Measurements from ENCODE around the gene GPR78. TPM values are rescaled to one million over a fixed set of nuclear protein-coding genes. Genes with fewer than 3 reads are reported as not detected.

GPR78 gene
- total RNA-seq, 1 experiment from 2014 or later: not detected

DNA sequence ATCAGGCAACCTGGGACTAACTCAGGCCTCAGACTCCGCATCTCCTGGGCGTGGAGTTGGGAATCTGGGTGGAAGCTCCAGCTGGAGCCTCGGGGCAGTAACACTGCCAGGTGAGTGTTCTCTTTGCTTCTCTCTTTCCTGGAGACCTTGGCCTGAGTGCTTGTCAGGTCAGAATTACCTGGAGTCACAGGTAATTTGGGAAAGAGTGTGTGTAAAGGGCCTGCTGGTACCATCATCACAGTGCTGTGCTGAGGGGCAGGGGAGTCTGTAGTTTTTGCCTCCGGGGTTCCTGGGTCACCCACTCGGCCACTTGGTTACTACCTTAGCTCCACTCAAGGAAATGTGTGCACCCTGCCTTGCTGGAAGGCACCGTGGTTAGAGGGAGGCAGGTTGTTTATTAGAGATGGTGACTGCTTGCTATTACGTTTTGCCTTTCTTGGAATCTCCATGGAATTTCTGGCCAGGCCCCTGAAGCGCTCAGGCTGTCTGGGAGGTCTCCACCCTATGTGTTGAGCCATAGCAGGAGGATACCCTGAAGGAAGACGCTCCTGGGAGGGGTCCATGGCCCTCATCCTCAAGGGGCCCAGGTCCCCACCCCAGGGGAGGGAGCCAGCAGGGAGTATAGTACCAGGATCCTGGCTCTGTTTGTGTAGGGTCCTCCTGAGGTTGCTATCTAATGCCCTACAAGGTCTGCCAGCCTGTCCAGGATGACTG lies 2.9 kb downstream of the GPR78 start:
- TF ChIP-seq, protein P1, sequence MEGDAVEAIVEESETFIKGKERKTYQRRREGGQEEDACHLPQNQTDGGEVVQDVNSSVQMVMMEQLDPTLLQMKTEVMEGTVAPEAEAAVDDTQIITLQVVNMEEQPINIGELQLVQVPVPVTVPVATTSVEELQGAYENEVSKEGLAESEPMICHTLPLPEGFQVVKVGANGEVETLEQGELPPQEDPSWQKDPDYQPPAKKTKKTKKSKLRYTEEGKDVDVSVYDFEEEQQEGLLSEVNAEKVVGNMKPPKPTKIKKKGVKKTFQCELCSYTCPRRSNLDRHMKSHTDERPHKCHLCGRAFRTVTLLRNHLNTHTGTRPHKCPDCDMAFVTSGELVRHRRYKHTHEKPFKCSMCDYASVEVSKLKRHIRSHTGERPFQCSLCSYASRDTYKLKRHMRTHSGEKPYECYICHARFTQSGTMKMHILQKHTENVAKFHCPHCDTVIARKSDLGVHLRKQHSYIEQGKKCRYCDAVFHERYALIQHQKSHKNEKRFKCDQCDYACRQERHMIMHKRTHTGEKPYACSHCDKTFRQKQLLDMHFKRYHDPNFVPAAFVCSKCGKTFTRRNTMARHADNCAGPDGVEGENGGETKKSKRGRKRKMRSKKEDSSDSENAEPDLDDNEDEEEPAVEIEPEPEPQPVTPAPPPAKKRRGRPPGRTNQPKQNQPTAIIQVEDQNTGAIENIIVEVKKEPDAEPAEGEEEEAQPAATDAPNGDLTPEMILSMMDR (IDR thresholded peaks at IDR 0.05; ENCODE audit: unreplicated experiment): no peak
- intact Hi-C loops (cut with micrococcal nuclease; ENCODE audit: unreplicated experiment): loop anchor here (10.0 kb wide), 1 partner anchor 398 kb away; no protein-coding TSS in a partner anchor
- Mint-ChIP-seq H3K4me1 (ENCODE audit: low read depth, unreplicated experiment) (no peaks in the 10 kb centered on the region), H3K27me3 (ENCODE audit: unreplicated experiment) (peaks cover 86% of the 10 kb centered on the region), H3K9me3 (ENCODE audit: low read depth, unreplicated experiment) (no peaks in the 10 kb centered on the region), H3K27ac (ENCODE audit: unreplicated experiment) (no peak overlapping the region), H3K36me3 (ENCODE audit: insufficient read depth, unreplicated experiment) (peaks cover 9% of the 10 kb centered on the region), H3K4me3 (ENCODE audit: low read depth, unreplicated experiment) (no peak overlapping the region)
- no peak for DNase-seq
- CTCF ChIA-PET: no interaction called here
- no TSS peak for BruUV-seq (replicated peaks)

DNA sequence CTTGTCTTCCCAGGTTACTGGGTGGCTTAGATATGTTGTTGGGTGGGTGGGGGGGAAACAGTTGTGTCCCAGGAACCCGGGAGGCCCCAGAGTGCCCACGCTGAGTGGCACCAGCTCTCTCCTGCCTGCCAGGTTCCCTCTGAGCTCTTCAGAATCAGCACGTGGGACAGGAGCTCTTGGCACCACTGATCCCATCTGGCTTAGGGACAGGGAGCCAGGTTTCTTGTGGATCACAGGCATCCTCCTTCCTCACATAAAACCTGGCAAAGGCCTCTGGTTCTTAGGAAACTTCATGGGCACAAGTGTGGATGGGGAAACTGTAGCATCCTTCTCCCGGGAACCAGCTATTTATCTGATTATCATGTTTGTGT lies 3.4 kb downstream of the GPR78 start:
- Mint-ChIP-seq H3K27me3 (ENCODE audit: unreplicated experiment) (peaks cover 85% of the 10 kb centered on the region), H3K4me3 (ENCODE audit: low read depth, unreplicated experiment) (no peak overlapping the region), H3K36me3 (ENCODE audit: insufficient read depth, unreplicated experiment) (peaks cover 9% of the 10 kb centered on the region), H3K27ac (ENCODE audit: unreplicated experiment) (no peak overlapping the region), H3K9me3 (ENCODE audit: low read depth, unreplicated experiment) (no peaks in the 10 kb centered on the region), H3K4me1 (ENCODE audit: low read depth, unreplicated experiment) (no peaks in the 10 kb centered on the region)
- TF ChIP-seq, protein P1 (IDR thresholded peaks at IDR 0.05; ENCODE audit: unreplicated experiment): no peak
- intact Hi-C loops (cut with micrococcal nuclease; ENCODE audit: unreplicated experiment): loop anchor here (10.0 kb wide), 1 partner anchor 399 kb away; no protein-coding TSS in a partner anchor
- no peak for DNase-seq
- CTCF ChIA-PET: no interaction called here
- BruUV-seq (replicated peaks): no TSS peak

DNA sequence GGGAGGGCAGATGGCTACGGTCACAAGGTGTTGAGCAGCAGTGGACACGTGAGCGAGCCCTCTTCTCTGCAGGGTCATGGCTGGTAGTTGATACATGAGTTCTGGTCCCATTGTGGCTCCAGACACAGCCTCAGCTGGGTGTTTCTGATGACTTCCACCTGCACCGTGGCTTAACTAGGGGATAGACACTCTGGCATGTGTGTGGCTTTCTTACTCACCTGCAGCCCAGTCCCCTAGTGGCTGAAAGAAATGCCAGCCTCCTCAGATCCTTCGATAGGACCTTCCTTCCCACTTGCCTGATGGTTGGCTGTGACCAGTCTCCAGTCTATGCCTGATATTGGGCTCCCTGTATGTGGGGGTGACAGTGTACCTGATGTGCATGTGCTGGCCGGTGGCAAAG lies 5.0 kb downstream of the GPR78 start:
- Mint-ChIP-seq H3K4me3 (ENCODE audit: low read depth, unreplicated experiment) (no peak overlapping the region), H3K27ac (ENCODE audit: unreplicated experiment) (no peak overlapping the region), H3K9me3 (ENCODE audit: low read depth, unreplicated experiment) (no peaks in the 10 kb centered on the region), H3K36me3 (ENCODE audit: insufficient read depth, unreplicated experiment) (peaks cover 9% of the 10 kb centered on the region), H3K27me3 (ENCODE audit: unreplicated experiment) (peaks cover 74% of the 10 kb centered on the region), H3K4me1 (ENCODE audit: low read depth, unreplicated experiment) (no peaks in the 10 kb centered on the region)
- intact Hi-C loops (cut with micrococcal nuclease; ENCODE audit: unreplicated experiment): loop anchor here (10.0 kb wide), 1 partner anchor 400 kb away; no protein-coding TSS in a partner anchor
- BruUV-seq (replicated peaks): no TSS peak
- TF ChIP-seq, protein P1 (IDR thresholded peaks at IDR 0.05; ENCODE audit: unreplicated experiment): peak; percentile 30
- no peak for DNase-seq
- CTCF ChIA-PET: no interaction called here

DNA sequence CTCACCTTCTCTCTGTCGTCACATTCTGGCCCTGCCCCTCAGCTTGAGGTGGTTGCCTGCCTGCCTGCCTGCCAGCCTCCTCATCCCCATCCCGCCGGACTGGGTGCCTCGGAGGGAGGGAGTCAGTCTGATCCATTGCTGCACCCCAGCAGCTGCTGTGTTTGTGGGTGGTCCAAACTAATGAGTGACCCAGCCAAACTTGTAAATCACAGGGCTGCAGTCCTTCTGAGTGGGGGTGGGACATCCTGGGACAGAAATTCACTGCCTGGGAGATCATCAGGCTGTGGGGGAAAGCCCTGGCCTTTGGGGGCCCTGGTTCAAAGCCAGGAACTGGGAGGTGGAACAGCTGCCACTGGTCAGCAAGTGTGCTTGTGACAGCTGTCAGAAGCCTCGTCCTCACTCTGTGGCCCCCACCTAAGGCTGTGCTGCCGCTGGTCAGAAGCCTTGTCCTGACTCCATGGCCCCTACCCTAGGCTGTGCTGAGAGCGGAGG lies 5.6 kb downstream of the GPR78 start:
- intact Hi-C loops (cut with micrococcal nuclease; ENCODE audit: unreplicated experiment): loop anchor here (2.0 to 10.0 kb wide), 2 partner anchors 117 to 401 kb away; no protein-coding TSS in a partner anchor
- no peak for DNase-seq
- H3K4me1 Mint-ChIP-seq (ENCODE audit: low read depth, unreplicated experiment): no peaks in the 10 kb centered on the region
- TF ChIP-seq, protein P1 (IDR thresholded peaks at IDR 0.05; ENCODE audit: unreplicated experiment): no peak
- H3K27me3 Mint-ChIP-seq (ENCODE audit: unreplicated experiment): peaks cover 74% of the 10 kb centered on the region
- H3K9me3 Mint-ChIP-seq (ENCODE audit: low read depth, unreplicated experiment): no peaks in the 10 kb centered on the region
- CTCF ChIA-PET: interaction anchor here (1.3 kb wide), 1 partner anchor 344 kb away, joined by 3 read pairs; no protein-coding TSS in a partner anchor
- H3K36me3 Mint-ChIP-seq (ENCODE audit: insufficient read depth, unreplicated experiment): peaks cover 7% of the 10 kb centered on the region
- H3K4me3 Mint-ChIP-seq (ENCODE audit: low read depth, unreplicated experiment): no peak overlapping the region
- H3K27ac Mint-ChIP-seq (ENCODE audit: unreplicated experiment): no peak overlapping the region
- no TSS peak for BruUV-seq (replicated peaks)

Data from Calu3 (cell line).